ENCODE measurements around the gene SPON1.

The SPON1 gene

DNA sequence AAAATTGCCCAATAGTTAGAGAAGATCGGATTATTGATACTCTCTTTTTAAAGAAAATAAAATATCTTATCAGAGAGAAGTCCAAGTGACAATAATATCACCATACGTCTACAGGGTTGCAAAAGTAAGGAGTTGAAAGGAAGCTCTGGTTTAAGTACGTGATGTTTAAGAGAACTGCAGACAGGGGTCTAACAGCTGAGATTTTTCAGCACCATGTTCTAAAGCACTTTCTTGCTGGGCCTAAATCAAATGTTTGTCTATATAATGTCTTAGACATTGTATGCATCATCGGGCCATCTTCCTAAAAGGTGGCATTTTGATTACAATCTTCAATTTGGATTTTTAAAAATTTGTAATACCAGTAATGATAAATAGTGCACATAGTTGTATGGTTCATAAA lies 263.1 kb downstream of the SPON1 start:
- H3K27me3 Mint-ChIP-seq, result no peaks in the 10 kb centered on the region
- no peak for ATAC-seq

DNA sequence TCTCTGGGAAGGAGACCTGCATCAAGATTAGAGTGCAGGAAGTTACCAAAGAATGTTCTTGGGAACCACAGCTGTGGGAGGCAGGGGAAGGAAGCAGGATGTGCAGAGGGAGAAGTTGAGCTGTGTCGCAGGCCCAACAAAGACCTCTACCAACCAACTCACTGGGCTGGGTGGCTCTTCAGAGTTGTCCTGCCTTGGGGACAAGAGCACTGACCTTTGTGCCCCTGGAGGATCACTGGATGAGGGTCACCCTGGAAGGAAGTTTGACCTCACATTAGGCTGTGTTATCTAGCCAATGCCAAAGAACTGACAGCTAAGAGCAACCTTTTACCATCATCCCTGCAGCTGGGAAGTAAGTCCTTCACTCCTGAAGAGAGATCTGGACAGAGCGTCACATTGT lies 265.8 kb downstream of the SPON1 start:
- H3K27me3 Mint-ChIP-seq, result no peaks in the 10 kb centered on the region
- H3K27ac Mint-ChIP-seq, result no peak overlapping the region
- H3K4me3 Mint-ChIP-seq, result no peak overlapping the region
- DNase-seq (no peak), ATAC-seq (no peak)
- H3K4me1 Mint-ChIP-seq, result no peaks in the 10 kb centered on the region
- no peaks in the 10 kb centered on the region for H3K9me3 Mint-ChIP-seq

More for the DNA sequence above, 263.1 kb downstream of the SPON1 start:
- Mint-ChIP-seq H3K9me3 (no peaks in the 10 kb centered on the region), H3K4me1 (no peaks in the 10 kb centered on the region), H3K27ac (no peak overlapping the region), H3K4me3 (no peak overlapping the region)
- DNase-seq, result no peak

DNA sequence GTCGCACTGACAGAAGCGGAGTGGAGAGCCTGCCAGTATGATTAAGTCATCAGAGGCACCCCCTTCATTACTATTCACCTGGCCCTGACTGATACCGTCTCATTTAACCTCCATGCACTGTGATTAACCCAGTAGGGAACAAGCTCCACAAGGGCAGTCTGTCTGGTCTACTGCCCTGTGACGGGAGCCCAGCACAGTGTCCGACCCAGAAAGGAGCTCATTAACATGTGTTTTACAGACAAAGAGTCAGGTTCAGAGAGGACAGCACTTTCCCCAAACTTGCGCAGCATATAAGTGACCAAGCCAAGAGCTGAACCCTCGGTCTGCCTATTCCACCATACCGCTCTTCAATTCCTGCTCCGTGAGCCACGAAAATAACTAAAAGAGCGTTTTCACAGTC lies 266.9 kb downstream of the SPON1 start:
- Mint-ChIP-seq H3K27ac (no peak overlapping the region), H3K4me3 (no peak overlapping the region), H3K4me1 (no peaks in the 10 kb centered on the region), H3K27me3 (no peaks in the 10 kb centered on the region), H3K9me3 (no peaks in the 10 kb centered on the region)
- no peak for DNase-seq
- ATAC-seq, result no peak

DNA sequence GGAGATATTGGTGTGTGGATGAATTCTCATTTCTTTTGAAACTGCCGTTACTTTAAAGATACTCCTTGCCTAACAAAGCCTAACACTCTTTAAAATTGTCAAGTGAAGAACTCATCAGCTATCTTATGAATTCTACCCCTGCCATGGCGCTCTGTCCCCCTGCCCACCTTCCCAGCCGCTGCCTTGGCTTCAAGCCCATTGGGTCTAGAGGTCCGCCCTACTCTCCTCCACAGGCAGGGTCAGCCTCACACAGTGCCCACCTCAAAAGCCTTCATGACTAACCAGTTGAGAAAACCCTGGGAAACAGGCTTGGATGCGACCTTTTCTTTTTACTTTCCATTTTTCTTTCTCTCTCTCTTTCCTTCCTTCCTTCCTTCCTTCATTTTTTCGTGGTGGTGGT lies 267.9 kb downstream of the SPON1 start:
- ATAC-seq (no peak), DNase-seq (no peak)
- Mint-ChIP-seq H3K4me1 (no peaks in the 10 kb centered on the region), H3K9me3 (no peaks in the 10 kb centered on the region), H3K27me3 (no peaks in the 10 kb centered on the region), H3K4me3 (no peak overlapping the region), H3K27ac (no peak overlapping the region)

DNA sequence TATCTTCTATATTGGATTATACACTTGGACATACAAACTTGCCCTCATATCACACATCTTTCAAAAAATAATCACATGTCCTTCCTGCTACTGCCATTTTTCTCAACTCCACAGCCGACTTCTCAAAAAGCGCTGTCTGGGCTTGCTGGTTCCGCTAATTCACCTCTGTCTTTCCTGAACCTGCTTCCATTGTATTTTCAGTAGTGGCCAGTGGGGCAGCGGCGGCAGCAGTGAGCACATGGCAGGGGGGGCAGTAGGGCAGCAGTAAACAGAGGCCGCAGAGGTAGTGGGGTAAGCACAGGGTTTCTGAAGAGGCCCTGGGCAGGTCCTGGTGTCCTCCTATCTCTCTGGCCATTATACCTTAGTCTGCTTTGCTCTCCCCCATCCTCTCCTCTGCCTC lies 270.1 kb downstream of the SPON1 start:
- Mint-ChIP-seq H3K4me1 (no peaks in the 10 kb centered on the region), H3K9me3 (no peaks in the 10 kb centered on the region), H3K27me3 (no peaks in the 10 kb centered on the region), H3K27ac (no peak overlapping the region), H3K4me3 (no peak overlapping the region)
- no peak for DNase-seq
- no peak for ATAC-seq

DNA sequence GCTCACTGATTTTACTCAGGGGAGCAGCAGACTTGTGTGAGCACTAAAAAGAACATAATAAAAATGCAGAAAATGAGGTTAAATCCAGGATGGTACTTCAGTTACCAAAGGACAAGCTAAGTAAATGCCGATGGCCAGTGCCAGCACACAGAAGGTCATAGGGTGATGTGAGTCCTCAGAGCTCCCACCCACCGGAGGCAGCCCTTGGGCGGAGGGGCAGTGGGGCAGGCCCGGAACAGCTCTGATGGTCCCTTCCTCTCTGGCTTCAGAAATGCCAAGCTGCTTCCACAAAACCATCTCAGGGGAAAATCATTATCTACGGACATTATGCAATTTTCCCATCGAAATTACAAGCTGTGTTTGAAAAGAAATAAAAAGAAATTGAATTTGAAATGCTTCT lies 271.9 kb downstream of the SPON1 start:
- no peak for DNase-seq
- no peak for ATAC-seq
- Mint-ChIP-seq H3K4me1 (no peaks in the 10 kb centered on the region), H3K27ac (no peak overlapping the region), H3K27me3 (no peaks in the 10 kb centered on the region), H3K4me3 (no peak overlapping the region), H3K9me3 (no peaks in the 10 kb centered on the region)

DNA sequence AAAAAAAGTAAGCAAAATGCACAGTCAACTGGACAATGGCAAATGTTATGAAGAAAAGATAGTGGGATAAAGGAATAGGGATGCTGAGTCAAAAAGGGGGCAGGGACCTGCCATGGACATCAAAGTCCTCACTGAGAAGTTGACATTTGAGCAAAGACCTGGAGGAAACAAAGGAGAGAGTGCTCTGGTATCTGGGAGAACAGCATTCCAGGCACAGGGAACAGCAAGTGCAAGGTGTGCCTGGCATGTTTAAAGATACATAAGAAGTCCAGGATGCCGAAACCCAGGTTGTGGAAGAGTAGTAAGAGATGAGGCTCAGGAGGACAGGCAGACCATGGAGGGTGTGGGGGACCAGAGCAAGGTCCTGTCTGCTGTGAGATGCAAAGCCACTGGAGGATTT lies 273.2 kb downstream of the SPON1 start:
- Mint-ChIP-seq H3K4me1 (no peaks in the 10 kb centered on the region), H3K27me3 (no peaks in the 10 kb centered on the region), H3K4me3 (no peak overlapping the region), H3K9me3 (no peaks in the 10 kb centered on the region), H3K27ac (no peak overlapping the region)
- DNase-seq, result no peak
- ATAC-seq, result no peak

DNA sequence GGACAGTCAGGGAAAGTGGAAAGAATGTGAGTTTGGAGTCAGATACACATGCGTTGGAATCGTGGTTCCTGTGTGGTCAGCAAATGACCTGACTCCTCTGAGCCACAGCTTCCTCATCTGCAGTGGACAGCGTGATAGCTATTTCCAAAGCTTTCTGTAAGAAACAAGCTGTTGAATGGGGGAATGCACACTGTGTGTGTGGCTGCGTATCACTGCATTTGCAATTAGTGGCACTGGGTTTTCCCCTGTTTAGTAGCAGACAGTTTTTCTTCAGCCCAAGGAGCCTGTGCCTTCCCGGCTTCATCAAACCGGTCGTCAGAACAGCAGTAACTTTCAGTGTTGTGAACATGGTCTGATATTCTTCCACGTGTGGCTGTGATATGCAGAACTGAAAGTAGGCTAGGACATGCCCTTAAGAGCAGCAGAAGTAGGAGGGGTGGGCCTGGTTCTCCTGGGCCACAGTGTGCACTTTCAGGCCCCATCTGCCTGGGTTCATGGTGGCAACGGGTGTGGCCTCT lies 275.0 kb downstream of the SPON1 start:
- ATAC-seq, result no peak
- Mint-ChIP-seq H3K27me3 (no peaks in the 10 kb centered on the region), H3K27ac (peak overlapping the region in 1 of 2 donors; percentile 44), H3K9me3 (no peaks in the 10 kb centered on the region), H3K4me3 (no peak overlapping the region), H3K4me1 (no peaks in the 10 kb centered on the region)
- DNase-seq, result no peak

DNA sequence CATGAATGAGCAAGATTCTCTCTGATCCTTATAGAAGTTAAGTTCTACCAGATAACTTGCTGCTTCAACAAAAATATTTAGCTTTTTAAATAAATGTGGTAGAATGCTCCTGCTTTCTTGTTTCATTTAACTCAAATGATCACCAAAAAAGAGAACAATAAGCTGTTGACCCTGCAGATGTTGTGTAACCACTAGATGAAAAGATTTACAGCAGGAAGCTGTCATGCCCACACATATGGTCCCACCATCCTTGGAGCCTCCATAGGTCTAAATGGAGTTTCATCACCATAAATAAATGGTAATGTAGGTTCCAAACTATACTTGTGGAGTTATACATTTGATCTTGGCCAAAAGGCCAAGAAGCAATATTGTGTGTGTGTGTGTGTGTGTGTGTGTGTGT lies 277.7 kb downstream of the SPON1 start:
- no peak overlapping the region for H3K27ac Mint-ChIP-seq
- H3K4me3 Mint-ChIP-seq, result no peak overlapping the region
- DNase-seq, result no peak
- ATAC-seq, result no peak
- no peaks in the 10 kb centered on the region for H3K27me3 Mint-ChIP-seq
- no peaks in the 10 kb centered on the region for H3K9me3 Mint-ChIP-seq
- no peaks in the 10 kb centered on the region for H3K4me1 Mint-ChIP-seq

DNA sequence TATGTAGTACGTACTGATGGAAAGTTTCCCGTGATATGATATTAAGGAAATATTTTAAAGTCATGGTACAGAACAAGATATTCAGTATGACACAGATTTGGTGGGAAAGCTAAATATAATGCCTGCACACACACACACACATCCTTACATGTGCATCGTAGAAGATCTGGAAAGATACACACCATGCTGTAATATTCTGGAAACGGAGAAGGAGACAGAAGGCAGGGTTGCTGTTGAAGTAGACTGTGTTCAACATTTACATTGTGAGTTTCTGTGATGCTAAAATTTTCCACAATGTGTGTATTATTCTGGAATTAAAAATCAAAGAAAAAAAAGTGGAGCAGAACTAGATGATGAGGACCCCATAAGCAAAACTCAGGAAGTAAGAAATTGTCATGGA lies 278.4 kb downstream of the SPON1 start:
- no peaks in the 10 kb centered on the region for H3K27me3 Mint-ChIP-seq
- no peak for ATAC-seq

DNA sequence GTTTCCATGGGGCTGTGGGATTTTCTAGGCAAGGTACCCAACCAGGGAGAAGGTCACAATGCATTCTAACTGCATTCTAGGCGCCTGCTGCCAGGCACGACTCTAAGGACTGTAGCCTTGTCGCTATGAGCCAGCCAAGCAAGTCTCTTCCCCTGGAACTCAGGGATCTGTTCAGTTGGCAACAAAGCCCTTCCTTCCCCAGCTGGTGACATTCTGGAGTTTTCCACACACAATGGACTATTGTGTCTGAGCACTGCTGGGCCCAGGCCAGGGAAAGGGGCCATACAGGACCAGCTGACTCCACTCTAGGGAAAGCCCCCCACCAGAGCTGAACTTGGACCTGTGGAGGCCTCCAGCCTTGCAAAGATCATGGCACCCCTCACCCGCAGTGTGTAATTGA lies 279.7 kb downstream of the SPON1 start:
- Mint-ChIP-seq H3K4me1 (no peaks in the 10 kb centered on the region), H3K27ac (peak overlapping the region in 1 of 2 donors; percentile 42), H3K9me3 (no peaks in the 10 kb centered on the region), H3K4me3 (no peak overlapping the region), H3K27me3 (no peaks in the 10 kb centered on the region)
- DNase-seq, result no peak
- no peak for ATAC-seq

More for the DNA sequence above, 278.4 kb downstream of the SPON1 start:
- no peak overlapping the region for H3K27ac Mint-ChIP-seq
- no peak for DNase-seq
- H3K9me3 Mint-ChIP-seq, result no peaks in the 10 kb centered on the region
- H3K4me3 Mint-ChIP-seq, result no peak overlapping the region
- H3K4me1 Mint-ChIP-seq, result no peaks in the 10 kb centered on the region

DNA sequence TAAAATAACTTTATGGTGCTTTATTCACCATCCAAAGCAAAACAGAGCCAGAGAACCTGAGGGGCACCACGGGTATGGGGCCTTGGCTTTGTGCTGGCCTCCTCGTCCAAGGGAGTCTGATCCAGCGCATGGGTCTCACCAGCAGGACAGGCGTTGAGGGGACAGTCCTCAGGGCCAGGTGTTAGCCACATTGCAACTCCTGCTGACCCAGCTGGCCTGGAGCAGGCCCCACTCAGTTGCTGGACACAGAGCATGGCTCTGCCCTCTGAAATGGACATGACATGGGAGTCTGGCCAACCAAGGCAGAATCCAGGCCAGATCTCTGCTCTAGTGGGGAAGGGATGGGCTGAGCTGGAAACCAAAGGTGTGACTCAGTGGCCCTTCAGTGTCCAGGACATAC lies 280.2 kb downstream of the SPON1 start:
- peak overlapping the region in 1 of 2 donors; percentile 42 for H3K27ac Mint-ChIP-seq
- ATAC-seq (no peak), DNase-seq (no peak)
- H3K9me3 Mint-ChIP-seq, result no peaks in the 10 kb centered on the region
- peaks cover 5% of the 10 kb centered on the region for H3K27me3 Mint-ChIP-seq
- no peak overlapping the region for H3K4me3 Mint-ChIP-seq
- H3K4me1 Mint-ChIP-seq, result no peaks in the 10 kb centered on the region

DNA sequence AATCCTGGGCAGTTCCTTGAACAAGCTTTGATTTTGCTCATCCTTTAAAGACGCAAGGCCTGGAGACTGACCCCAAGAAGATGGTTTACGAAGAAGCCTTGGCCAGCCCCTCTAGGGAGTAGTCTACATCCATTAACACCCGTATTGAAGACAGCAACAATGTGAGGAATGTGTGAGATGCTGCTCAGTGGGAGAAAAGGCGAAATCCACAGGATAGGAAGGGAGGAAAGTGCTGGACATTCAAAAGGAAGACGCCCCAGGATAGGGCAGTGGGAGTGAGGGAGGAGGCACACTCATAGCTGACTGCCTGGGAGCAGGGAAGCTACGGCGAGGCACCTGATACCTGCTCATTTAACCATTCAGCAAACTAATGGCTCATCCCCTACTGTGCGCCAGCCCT lies 282.4 kb downstream of the SPON1 start:
- Mint-ChIP-seq H3K4me1 (peaks cover 11% of the 10 kb centered on the region), H3K27me3 (peaks cover 5% of the 10 kb centered on the region), H3K9me3 (no peaks in the 10 kb centered on the region), H3K27ac (no peak overlapping the region), H3K4me3 (no peak overlapping the region)
- ATAC-seq, result no peak
- no peak for DNase-seq

DNA sequence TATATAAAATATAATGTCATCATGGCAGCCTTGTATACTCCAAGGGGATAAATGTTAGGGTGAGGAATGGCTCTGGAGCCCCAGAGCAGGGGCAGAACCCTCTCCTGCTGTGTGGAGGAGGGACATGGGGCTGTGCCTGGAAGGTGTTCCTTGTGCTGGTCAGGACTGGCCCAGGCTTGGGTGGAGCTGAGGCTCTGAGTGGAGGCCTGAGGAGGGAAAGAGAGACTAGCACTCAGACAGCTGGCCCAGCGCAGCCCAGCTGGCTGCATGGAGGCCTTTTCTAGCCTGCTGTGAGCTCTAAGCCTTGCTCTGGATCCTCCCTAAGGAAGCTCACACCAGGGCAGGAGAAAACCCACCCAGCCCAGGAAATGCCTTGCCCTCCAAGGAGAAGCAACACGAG lies 282.9 kb downstream of the SPON1 start:
- peaks cover 11% of the 10 kb centered on the region for H3K4me1 Mint-ChIP-seq
- no peak overlapping the region for H3K4me3 Mint-ChIP-seq
- no peaks in the 10 kb centered on the region for H3K9me3 Mint-ChIP-seq
- peaks cover 5% of the 10 kb centered on the region for H3K27me3 Mint-ChIP-seq
- no peak for DNase-seq
- ATAC-seq, result no peak
- no peak overlapping the region for H3K27ac Mint-ChIP-seq

DNA sequence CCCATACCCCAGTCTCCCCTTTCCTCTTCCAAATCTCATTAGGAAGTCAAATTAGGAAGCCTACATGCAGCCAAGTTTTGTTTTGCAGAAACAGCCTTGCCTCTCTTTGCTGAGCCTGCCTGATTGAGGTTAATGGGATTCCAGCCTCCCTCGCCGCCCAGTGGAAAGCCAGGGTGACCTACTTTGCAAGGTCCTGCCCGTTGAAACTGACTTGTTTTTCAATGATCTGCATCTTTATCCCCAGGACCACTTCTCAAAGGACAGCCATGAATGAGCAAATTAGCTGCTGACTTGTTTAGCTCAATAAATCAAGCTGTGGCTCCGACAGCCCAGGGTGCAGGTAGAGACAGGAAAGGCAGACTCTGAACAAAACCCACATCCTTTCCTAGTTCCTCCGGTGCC lies 286.1 kb downstream of the SPON1 start:
- Mint-ChIP-seq H3K27ac (no peak overlapping the region), H3K27me3 (peaks cover 5% of the 10 kb centered on the region), H3K4me1 (peaks cover 11% of the 10 kb centered on the region), H3K4me3 (no peak overlapping the region), H3K9me3 (no peaks in the 10 kb centered on the region)
- DNase-seq (no peak), ATAC-seq (no peak)

DNA sequence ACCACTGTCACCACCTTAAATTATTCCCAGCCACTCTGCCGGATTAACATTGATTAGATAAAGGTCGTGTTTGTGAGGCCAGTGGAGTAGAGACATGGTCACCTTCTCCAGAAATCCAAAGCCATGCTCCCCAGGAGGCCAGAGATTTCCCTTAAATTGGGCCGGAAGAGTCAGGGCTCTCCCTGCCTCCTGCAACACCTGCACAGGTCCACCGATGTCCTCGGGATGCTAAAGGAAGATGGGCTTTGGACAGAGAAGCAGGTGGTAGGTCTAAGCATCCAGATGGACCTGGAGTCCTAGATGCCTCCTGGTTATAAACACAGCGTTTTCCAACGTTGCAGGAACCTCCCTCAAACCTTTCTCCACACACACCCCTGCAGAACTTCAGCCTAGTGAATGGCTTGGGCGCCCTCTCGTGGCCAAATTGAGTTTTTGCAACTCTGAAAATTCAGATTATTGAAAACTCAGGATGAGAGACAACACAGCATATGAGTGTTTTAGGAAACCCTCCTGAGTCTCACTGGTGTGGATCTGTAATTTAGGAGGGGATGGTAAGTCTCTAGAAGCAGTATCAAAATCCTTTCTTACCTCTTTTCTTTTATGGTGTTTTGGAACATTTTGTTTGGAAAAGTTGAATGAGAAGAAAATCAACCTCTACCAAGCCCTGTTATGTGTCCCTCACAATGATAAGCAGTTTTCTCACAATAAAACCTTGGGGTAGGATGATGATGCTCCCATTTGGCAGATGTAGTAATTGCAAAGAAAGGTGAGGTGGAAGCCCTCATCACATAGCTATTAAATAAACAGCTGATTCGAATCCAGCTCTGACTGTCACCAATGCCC lies 286.8 kb downstream of the SPON1 start:
- H3K4me3 Mint-ChIP-seq, result peak overlapping the region in 1 of 2 donors; percentile 51
- H3K27ac Mint-ChIP-seq, result no peak overlapping the region
- peaks cover 11% of the 10 kb centered on the region for H3K4me1 Mint-ChIP-seq
- peaks cover 5% of the 10 kb centered on the region for H3K27me3 Mint-ChIP-seq
- DNase-seq (peak; percentile 63 to 64), ATAC-seq (peak; percentile 53)
- H3K9me3 Mint-ChIP-seq, result no peaks in the 10 kb centered on the region

DNA sequence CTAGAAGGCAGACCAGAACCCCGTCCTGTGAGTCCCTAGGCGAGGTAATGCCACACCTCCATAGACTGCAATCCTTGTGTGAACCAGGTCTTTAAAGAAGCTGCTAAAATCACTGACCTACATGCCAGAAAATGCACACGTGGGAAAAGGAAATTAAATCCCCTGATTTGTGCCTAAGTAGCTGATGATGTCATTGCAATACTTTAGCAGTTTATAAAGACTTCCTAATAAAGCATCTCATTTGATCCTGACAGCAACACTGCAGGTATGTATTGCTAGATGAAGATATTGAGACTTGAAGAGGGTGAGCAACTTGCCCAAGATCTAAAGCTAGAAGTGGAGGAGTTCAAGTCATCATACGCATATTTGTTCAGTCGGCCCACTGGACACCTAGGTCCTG lies 289.2 kb downstream of the SPON1 start:
- H3K27ac Mint-ChIP-seq, result no peak overlapping the region
- no peaks in the 10 kb centered on the region for H3K9me3 Mint-ChIP-seq

More for the DNA sequence above, 289.2 kb downstream of the SPON1 start:
- Mint-ChIP-seq H3K4me3 (no peak overlapping the region), H3K27me3 (peaks cover 5% of the 10 kb centered on the region), H3K4me1 (peaks cover 11% of the 10 kb centered on the region)
- ATAC-seq, result no peak
- no peak for DNase-seq
